ENCODE measurements around the gene OBSL1.

- TF ChIP-seq EP300 (IDR thresholded peaks at IDR 0.05) (no peak), CTCF (IDR thresholded peaks at IDR 0.05) (no peak), POLR2AphosphoS5 (IDR thresholded peaks at IDR 0.05) (no peak), POLR2A (IDR thresholded peaks at IDR 0.05; ENCODE audit: low read depth) (no peak)
Measured at GRCh38 chr2:219607931-219608330, 36.6 kb upstream of the OBSL1 start.
